Sigmoid colon (tissue), 7 donors: Measurements from ENCODE around the gene IL16. TPM values are rescaled to one million over a fixed set of nuclear protein-coding genes. Genes with fewer than 3 reads are reported as not detected.

Experiments
- DNase-seq: peaks from one replicate; pipeline ENCODE4 v3.0.0-alpha.2; 2019
- H3K27ac ChIP-seq, 4 donors: fragments of 200-600 bp; sonication (generic); one replicate each; pipeline ENCODE4 v1.5.1; 2016 to 2019; ENCODE audit warnings: mild to moderate bottlenecking in 1 of 4
- H3K27me3 ChIP-seq, 3 donors: fragments of 200-600 bp; sonication (generic); one replicate each; pipeline ENCODE4 v1.5.1; 2019; ENCODE audit warnings: mild to moderate bottlenecking in 1 of 3
- H3K36me3 ChIP-seq, 4 donors: fragments of 200-600 bp; sonication (generic); one replicate each; pipeline ENCODE4 v1.5.1; 2016 to 2019
- H3K4me1 ChIP-seq, 4 donors: fragments of 200-600 bp; sonication (generic); one replicate each; pipeline ENCODE4 v1.5.1; 2017 to 2019
- H3K4me3 ChIP-seq, 4 donors: fragments of 200-600 bp; sonication (generic); one replicate each; pipeline ENCODE4 v1.5.1; 2017 to 2019; ENCODE audit warnings: mild to moderate bottlenecking in 2 of 4, moderate library complexity in 1 of 4
- H3K9me3 ChIP-seq, 4 donors: fragments of 200-600 bp in 3 of 4; sonication (generic) in 3 of 4; one replicate each; pipeline versions ENCODE4 v1.5.1 to v1.6.1; 2013 to 2019
- EP300 ChIP-seq, 4 donors: sonication (generic); formaldehyde crosslinking; IDR thresholded peaks; one replicate each; pipeline ENCODE4 v1.6.1; 2017; ENCODE audit warnings: antibody characterized with exemption in 4 of 4
- POLR2A ChIP-seq, 2 donors: fragments of 450-650 bp; IDR thresholded peaks; one replicate each; pipeline ENCODE4 v1.6.1; 2016; ENCODE audit warnings: antibody characterized with exemption in 2 of 2, mild to moderate bottlenecking in 2 of 2, moderate library complexity in 2 of 2
- POLR2AphosphoS5 ChIP-seq, 4 donors: sonication (generic); formaldehyde crosslinking; IDR thresholded peaks; one replicate each; pipeline ENCODE4 v1.6.1; 2017; ENCODE audit warnings: antibody characterized with exemption in 4 of 4
- WGBS, 2 donors: extraction: QIAGEN DNeasy Blood & Tissue Kit; methylation state at CpG; one replicate each; pipeline ENCODE4 v1.1.7; 2013; 5-methylcytosine and 5-hydroxymethylcytosine counted together
- intact Hi-C: fragments of 100-400 bp; cut with DNase I; formaldehyde crosslinking; loops from one replicate; pipeline ENCODE4 v1.15.1; 2023
- polyA plus RNA-seq, 3 donors: library from polyadenylated mRNA; stranded (reverse); fragments of 200-250 nt; gene quantifications; one replicate each; pipeline ENCODE4 v1.2.3, GENCODE V29; 2013
- total RNA-seq, 4 donors: library from RNA; depleted of rRNA; stranded (reverse); fragments of >200 nt; gene quantifications; one replicate each; pipeline ENCODE4 v1.1.0, GENCODE V29; 2016
- TF ChIP-seq, protein P1 (sequence below), 4 experiments: fragments of 450-650 bp in 3 of 4; fragments of 200-600 bp in 1 of 4; IDR thresholded peaks; one replicate each; pipeline ENCODE4 v1.5.1; 2016 to 2019; ENCODE audit warnings: antibody characterized with exemption in 4 of 4, mild to moderate bottlenecking in 3 of 4, moderate library complexity in 2 of 4
- donor health status: healthy with polysubstance abuse.
- donor health status: Bipolar disorder and iron deficiency.
- donor health status: healthy.

IL16 gene
- total and polyA plus RNA-seq, 7 donors = 3.0 to 52.8 (median 8.9) TPM

DNA sequence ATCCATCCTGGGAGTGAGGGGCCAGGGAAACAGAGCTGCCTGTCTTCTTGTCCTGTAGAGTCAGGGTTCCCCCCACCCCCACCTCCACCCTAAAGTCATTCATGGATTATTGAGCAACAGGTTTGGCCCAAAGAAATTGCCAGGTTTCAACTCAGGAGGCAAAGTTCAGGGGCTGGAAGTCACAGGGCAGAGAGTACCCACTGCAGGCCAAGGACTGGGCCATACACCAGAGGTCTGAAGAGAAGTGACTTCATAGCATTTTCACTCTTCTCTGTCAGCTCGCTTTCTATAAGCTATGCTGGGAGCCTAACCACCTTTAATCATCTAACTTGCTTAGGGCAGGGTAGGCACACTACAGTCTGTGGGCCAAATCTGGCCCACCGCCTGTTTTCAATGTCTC lies 77.2 kb downstream of the IL16 start:
- Histone ChIP-seq H3K27ac (no peak overlapping the region), H3K36me3 (no peaks in the 10 kb centered on the region), H3K9me3 (peaks cover 0 to 4% (median 0%) of the 10 kb centered on the region in 4 donors), H3K27me3 (no peaks in the 10 kb centered on the region), H3K4me3 (no peak overlapping the region), H3K4me1 (peaks cover 0 to 9% (median 4%) of the 10 kb centered on the region in 4 donors)
- WGBS, 2 donors = 90 to 96% methylated on average over 2 of the region's 2 CpGs
- TF ChIP-seq POLR2A (IDR thresholded peaks at IDR 0.05) (no peak), EP300 (IDR thresholded peaks at IDR 0.05) (no peak), POLR2AphosphoS5 (IDR thresholded peaks at IDR 0.05) (no peak)
- TF ChIP-seq, protein P1, sequence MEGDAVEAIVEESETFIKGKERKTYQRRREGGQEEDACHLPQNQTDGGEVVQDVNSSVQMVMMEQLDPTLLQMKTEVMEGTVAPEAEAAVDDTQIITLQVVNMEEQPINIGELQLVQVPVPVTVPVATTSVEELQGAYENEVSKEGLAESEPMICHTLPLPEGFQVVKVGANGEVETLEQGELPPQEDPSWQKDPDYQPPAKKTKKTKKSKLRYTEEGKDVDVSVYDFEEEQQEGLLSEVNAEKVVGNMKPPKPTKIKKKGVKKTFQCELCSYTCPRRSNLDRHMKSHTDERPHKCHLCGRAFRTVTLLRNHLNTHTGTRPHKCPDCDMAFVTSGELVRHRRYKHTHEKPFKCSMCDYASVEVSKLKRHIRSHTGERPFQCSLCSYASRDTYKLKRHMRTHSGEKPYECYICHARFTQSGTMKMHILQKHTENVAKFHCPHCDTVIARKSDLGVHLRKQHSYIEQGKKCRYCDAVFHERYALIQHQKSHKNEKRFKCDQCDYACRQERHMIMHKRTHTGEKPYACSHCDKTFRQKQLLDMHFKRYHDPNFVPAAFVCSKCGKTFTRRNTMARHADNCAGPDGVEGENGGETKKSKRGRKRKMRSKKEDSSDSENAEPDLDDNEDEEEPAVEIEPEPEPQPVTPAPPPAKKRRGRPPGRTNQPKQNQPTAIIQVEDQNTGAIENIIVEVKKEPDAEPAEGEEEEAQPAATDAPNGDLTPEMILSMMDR (IDR thresholded peaks at IDR 0.05) = no peak
- DNase-seq = no peak
- intact Hi-C loops = loop anchor here (10.0 kb wide), 1 partner anchor 921 kb away; no protein-coding TSS in a partner anchor

DNA sequence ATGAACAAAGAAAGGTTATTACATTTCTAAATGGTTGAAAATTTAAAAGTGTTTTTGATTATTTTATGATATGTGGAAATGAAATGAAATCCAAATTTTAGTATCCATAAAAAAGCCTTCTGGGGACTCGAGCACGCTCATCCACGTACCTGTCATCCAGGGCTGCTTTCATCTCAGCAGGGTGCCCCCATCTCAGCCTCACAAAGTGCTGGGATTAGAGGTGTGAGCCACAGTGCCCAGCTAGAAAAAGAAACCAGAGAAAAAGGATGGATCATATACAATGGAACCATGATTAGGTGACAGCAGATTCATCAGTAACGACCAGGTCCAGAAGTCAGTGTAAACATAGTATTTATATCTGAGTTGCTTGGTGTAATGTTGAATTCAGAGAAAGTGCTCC lies 77.6 kb downstream of the IL16 start:
- DNase-seq = no peak
- H3K9me3 ChIP-seq = peaks cover 0 to 4% (median 0%) of the 10 kb centered on the region in 4 donors
- H3K4me1 ChIP-seq = peaks cover 0 to 9% (median 4%) of the 10 kb centered on the region in 4 donors
- WGBS, 2 donors = 86 to 93% methylated on average over 4 of the region's 4 CpGs
- TF ChIP-seq, protein P1 (IDR thresholded peaks at IDR 0.05) = no peak
- TF ChIP-seq POLR2AphosphoS5 (IDR thresholded peaks at IDR 0.05) = no peak
- no peak for TF ChIP-seq POLR2A (IDR thresholded peaks at IDR 0.05)
- no peak for TF ChIP-seq EP300 (IDR thresholded peaks at IDR 0.05)
- no peaks in the 10 kb centered on the region for H3K27me3 ChIP-seq
- intact Hi-C loops = loop anchor here (10.0 kb wide), 1 partner anchor 921 kb away; no protein-coding TSS in a partner anchor
- no peaks in the 10 kb centered on the region for H3K36me3 ChIP-seq
- H3K4me3 ChIP-seq = no peak overlapping the region
- no peak overlapping the region for H3K27ac ChIP-seq

DNA sequence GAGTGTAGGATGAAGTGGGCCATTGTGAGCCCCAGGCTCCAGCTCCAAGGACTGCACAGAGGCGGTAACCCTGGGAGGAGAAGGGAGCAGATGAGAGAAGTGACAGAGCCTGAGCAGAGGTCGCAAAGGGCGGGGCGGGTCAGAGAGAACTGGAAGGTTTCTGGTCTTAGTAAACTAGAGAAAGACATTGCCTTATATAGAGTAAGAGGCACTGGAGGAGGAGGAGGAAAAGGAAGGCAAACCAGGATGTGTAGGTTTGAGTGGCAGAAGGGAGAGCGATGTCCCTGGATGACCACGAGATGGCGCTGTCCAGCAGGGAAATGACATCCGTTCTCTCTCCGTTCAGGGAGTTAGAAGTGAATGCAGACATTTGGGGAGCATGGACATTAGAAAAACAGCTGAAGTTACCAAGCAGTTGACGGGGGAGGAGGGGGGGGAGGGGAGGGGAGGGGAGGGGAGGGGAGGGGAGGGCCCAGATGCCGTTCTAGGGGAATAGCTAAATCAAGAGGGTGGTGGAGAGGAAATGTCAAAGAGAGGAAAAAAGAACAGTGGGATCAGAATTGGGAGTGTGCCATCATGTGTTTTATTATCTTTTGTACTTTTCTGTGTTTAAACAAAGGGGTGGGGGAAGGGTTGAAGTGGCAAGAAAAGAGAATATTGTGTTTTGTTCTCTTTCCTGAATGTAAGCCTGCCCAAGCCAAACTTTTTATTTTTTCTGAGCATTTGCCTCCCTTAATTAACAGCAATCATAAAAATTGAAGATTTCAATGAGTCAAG lies 78.4 kb downstream of the IL16 start:
- 4 to 11% methylated on average over 10 to 11 of the region's 11 CpGs for WGBS, 2 donors
- intact Hi-C loops = loop anchor here (1.0 to 10.0 kb wide), 3 partner anchors 62 to 920 kb away; no protein-coding TSS in a partner anchor
- TF ChIP-seq POLR2AphosphoS5 (IDR thresholded peaks at IDR 0.05) (peak in 1 of 4 donors; percentile 1), POLR2A (IDR thresholded peaks at IDR 0.05) (no peak)
- TF ChIP-seq, protein P1 (IDR thresholded peaks at IDR 0.05) = peak; percentile 74 to 85 (median 78)
- H3K36me3 ChIP-seq = no peaks in the 10 kb centered on the region
- DNase-seq = peak; percentile 85
- peaks cover 0 to 17% (median 12%) of the 10 kb centered on the region in 4 donors for H3K4me1 ChIP-seq
- peaks cover 0 to 4% (median 0%) of the 10 kb centered on the region in 4 donors for H3K9me3 ChIP-seq
- H3K27ac ChIP-seq = peak overlapping the region; percentile 17 to 49 (median 35)
- H3K27me3 ChIP-seq = no peaks in the 10 kb centered on the region
- H3K4me3 ChIP-seq = no peak overlapping the region

DNA sequence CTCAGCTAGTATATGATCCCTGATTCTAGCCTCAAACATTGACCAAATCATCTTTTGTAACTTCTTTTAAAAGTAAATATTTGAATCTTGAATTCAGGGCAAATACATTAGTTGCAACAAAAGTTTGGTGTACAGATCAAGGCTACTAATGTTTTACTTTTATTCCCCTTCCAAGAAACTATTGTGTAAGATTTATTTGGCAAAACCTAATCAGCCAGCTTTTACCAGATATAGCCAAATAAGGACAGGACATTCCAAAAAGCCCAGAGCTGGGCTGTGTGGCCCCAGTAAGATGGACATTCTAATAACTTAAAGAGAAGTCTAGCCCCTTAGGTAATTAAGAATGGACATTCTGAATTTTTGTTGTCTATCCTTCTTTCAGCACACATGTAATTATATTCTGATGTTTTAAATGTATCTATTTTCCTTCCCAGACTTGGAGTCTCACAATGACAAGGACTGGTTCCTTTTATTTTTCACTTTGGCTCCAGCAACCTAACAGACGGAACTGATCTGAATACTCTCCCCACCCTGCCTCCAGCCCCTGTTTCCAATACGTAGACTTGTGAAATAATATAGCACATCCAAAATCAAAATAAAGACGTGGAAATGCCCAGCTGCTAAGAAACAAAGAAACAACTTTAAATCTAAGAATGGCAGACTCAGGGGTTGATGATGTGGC lies 79.2 kb downstream of the IL16 start:
- H3K27ac ChIP-seq = peak overlapping the region; percentile 25 to 51 (median 42)
- no peaks in the 10 kb centered on the region for H3K27me3 ChIP-seq
- DNase-seq = no peak
- H3K9me3 ChIP-seq = peaks cover 0 to 4% (median 0%) of the 10 kb centered on the region in 4 donors
- H3K4me1 ChIP-seq = peaks cover 0 to 24% (median 16%) of the 10 kb centered on the region in 4 donors
- H3K36me3 ChIP-seq = no peaks in the 10 kb centered on the region
- intact Hi-C loops = loop anchor here (1.0 to 10.0 kb wide), 3 partner anchors 61 to 919 kb away; no protein-coding TSS in a partner anchor
- H3K4me3 ChIP-seq = no peak overlapping the region
- 74 to 89% methylated on average over 3 of the region's 3 CpGs for WGBS, 2 donors
- TF ChIP-seq EP300 (IDR thresholded peaks at IDR 0.05) (no peak), POLR2AphosphoS5 (IDR thresholded peaks at IDR 0.05) (peak in 1 of 4 donors; percentile 24)

DNA sequence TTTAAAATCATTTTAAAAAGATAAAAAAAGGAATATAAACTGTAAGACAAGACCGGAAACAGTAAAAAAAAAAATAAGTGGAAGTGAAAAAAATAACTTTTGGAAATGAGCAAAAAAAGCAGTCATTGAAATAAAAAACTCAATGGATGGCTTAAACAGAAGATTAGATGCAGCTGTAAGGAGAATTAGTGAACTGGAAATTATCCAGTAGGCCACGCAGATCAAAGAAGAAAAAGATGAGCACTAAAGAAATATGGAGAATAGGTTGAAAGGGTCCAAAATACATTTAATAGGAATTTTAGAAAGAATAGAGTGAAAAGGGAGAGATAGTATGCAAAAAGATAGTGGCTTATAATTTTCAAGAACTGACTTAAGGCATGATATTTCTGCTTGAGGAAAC lies 80.3 kb downstream of the IL16 start:
- WGBS, 2 donors = 96 to 98% methylated on average over 2 of the region's 2 CpGs
- H3K9me3 ChIP-seq = peaks cover 0 to 4% (median 0%) of the 10 kb centered on the region in 4 donors
- intact Hi-C loops = loop anchor here (5.0 to 10.0 kb wide), 2 partner anchors 60 to 918 kb away; no protein-coding TSS in a partner anchor

More for the DNA sequence above, 80.3 kb downstream of the IL16 start:
- Histone ChIP-seq H3K27ac (no peak overlapping the region), H3K4me3 (no peak overlapping the region), H3K27me3 (no peaks in the 10 kb centered on the region), H3K4me1 (peaks cover 0 to 25% (median 16%) of the 10 kb centered on the region in 4 donors), H3K36me3 (no peaks in the 10 kb centered on the region)
- TF ChIP-seq, protein P1 (IDR thresholded peaks at IDR 0.05) = no peak
- TF ChIP-seq POLR2AphosphoS5 (IDR thresholded peaks at IDR 0.05) (no peak), POLR2A (IDR thresholded peaks at IDR 0.05) (no peak), EP300 (IDR thresholded peaks at IDR 0.05) (no peak)
- DNase-seq = no peak
